ENCODE data around the gene NDE1.
A peak's percentile ranks its signal among the peaks of the same experiment; 100 is the strongest.

NDE1 gene

DNA sequence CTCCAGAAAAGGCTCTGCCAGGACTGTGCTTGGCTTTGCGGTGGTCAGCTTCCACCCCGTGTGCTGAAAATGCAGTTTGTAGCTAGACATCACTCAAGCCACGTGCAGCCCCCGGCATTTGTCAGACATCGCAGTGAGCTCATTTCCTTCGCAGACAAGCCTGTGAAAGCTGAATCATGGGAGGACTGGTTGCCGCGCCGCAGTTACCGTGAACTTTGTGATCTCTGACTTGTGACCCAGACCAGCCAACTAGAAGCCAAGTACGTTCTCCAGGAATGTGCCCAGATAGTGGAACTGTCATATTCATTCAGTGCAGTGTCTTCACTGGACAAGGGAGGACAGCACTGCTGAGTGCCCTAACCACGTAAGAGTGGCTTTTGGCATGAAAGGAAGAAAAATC is 58.1 kb downstream of the NDE1 start:
- Histone ChIP-seq H3K9me3 (replicated peaks in 1 of 2; ENCODE audit: control insufficient read depth in 2 of 2, insufficient read depth in 1 of 2, low read depth in 1 of 2, low read length in 2 of 2) (no peaks in the 10 kb centered on the region), H3K9ac (ENCODE audit: low read depth, low read length, poor library complexity) (no peak overlapping the region), H2BK120ac (ENCODE audit: low read depth, low read length) (no peak overlapping the region), H2BK5ac (ENCODE audit: low read length) (no peak overlapping the region), H3K14ac (ENCODE audit: low read length) (no peak overlapping the region), H3K79me1 (ENCODE audit: low read depth, low read length) (peaks cover 2% of the 10 kb centered on the region), H3K23ac (ENCODE audit: low read depth, low read length, poor library complexity) (no peak overlapping the region), H3K18ac (ENCODE audit: low read length) (no peak overlapping the region), H2AFZ (ENCODE audit: low read length) (no peak overlapping the region), H3K4me2 (ENCODE audit: insufficient read depth, low read length, poor library complexity, severe bottlenecking) (no peak overlapping the region), H3K27me3 (ENCODE audit: control insufficient read depth in 3 of 3, insufficient read depth in 3 of 3, low read depth in 1 of 3, low read length in 3 of 3) (no peaks in the 10 kb centered on the region), H3K36me3 (replicated peaks in 1 of 2; ENCODE audit: control insufficient read depth in 2 of 2, insufficient read depth in 2 of 2, low read length in 2 of 2) (peaks cover 5 to 6% of the 10 kb centered on the region in 2 donors), H3K27ac (replicated peaks; ENCODE audit: low read length) (no peak overlapping the region), H3K4ac (ENCODE audit: low read length) (no peak overlapping the region), H2AK5ac (ENCODE audit: low read depth, low read length) (no peak overlapping the region), H3K4me3 (ENCODE audit: low read length in 2 of 2) (no peak overlapping the region), H2BK12ac (ENCODE audit: low read length) (no peak overlapping the region), H4K91ac (ENCODE audit: low read depth, low read length, poor library complexity) (no peak overlapping the region), H2BK15ac (ENCODE audit: low read length) (no peak overlapping the region), H3K4me1 (ENCODE audit: control insufficient read depth in 2 of 2, insufficient read depth in 1 of 2, low read depth in 1 of 2, low read length in 2 of 2) (no peaks in the 10 kb centered on the region), H4K8ac (ENCODE audit: low read depth, low read length) (no peak overlapping the region)
- DNase-seq (ENCODE audit: low spot score) = no peak
- WGBS, 2 donors (ENCODE audit: extremely low coverage in 2 of 2, insufficient read length in 2 of 2, insufficient replicate concordance in 1 of 2) = no CpG with 5 or more reads among the region's 12 CpGs

- no peak for DNase-seq (ENCODE audit: low spot score)
- Histone ChIP-seq H2AFZ (ENCODE audit: low read length) (no peak overlapping the region), H3K4me2 (ENCODE audit: insufficient read depth, low read length, poor library complexity, severe bottlenecking) (no peak overlapping the region), H4K91ac (ENCODE audit: low read depth, low read length, poor library complexity) (no peak overlapping the region), H3K4ac (ENCODE audit: low read length) (no peak overlapping the region), H4K8ac (ENCODE audit: low read depth, low read length) (no peak overlapping the region), H3K79me1 (ENCODE audit: low read depth, low read length) (peaks cover 2% of the 10 kb centered on the region), H3K4me3 (ENCODE audit: low read length in 2 of 2) (no peak overlapping the region), H3K27ac (replicated peaks; ENCODE audit: low read length) (no peak overlapping the region), H3K27me3 (ENCODE audit: control insufficient read depth in 3 of 3, insufficient read depth in 3 of 3, low read depth in 1 of 3, low read length in 3 of 3) (no peaks in the 10 kb centered on the region), H3K9me3 (replicated peaks in 1 of 2; ENCODE audit: control insufficient read depth in 2 of 2, insufficient read depth in 1 of 2, low read depth in 1 of 2, low read length in 2 of 2) (no peaks in the 10 kb centered on the region), H2BK15ac (ENCODE audit: low read length) (no peak overlapping the region), H3K9ac (ENCODE audit: low read depth, low read length, poor library complexity) (no peak overlapping the region), H3K14ac (ENCODE audit: low read length) (no peak overlapping the region), H3K36me3 (replicated peaks in 1 of 2; ENCODE audit: control insufficient read depth in 2 of 2, insufficient read depth in 2 of 2, low read length in 2 of 2) (peaks cover 5 to 6% of the 10 kb centered on the region in 2 donors), H3K18ac (ENCODE audit: low read length) (no peak overlapping the region), H3K4me1 (ENCODE audit: control insufficient read depth in 2 of 2, insufficient read depth in 1 of 2, low read depth in 1 of 2, low read length in 2 of 2) (no peaks in the 10 kb centered on the region), H2BK5ac (ENCODE audit: low read length) (no peak overlapping the region), H2BK120ac (ENCODE audit: low read depth, low read length) (no peak overlapping the region), H2AK5ac (ENCODE audit: low read depth, low read length) (no peak overlapping the region), H2BK12ac (ENCODE audit: low read length) (no peak overlapping the region), H3K23ac (ENCODE audit: low read depth, low read length, poor library complexity) (no peak overlapping the region)
- no CpG with 5 or more reads among the region's 7 CpGs for WGBS, 2 donors (ENCODE audit: extremely low coverage in 2 of 2, insufficient read length in 2 of 2, insufficient replicate concordance in 1 of 2)
Measured at GRCh38 chr16:15708997-15709396, 59.0 kb downstream of the NDE1 start.

DNA sequence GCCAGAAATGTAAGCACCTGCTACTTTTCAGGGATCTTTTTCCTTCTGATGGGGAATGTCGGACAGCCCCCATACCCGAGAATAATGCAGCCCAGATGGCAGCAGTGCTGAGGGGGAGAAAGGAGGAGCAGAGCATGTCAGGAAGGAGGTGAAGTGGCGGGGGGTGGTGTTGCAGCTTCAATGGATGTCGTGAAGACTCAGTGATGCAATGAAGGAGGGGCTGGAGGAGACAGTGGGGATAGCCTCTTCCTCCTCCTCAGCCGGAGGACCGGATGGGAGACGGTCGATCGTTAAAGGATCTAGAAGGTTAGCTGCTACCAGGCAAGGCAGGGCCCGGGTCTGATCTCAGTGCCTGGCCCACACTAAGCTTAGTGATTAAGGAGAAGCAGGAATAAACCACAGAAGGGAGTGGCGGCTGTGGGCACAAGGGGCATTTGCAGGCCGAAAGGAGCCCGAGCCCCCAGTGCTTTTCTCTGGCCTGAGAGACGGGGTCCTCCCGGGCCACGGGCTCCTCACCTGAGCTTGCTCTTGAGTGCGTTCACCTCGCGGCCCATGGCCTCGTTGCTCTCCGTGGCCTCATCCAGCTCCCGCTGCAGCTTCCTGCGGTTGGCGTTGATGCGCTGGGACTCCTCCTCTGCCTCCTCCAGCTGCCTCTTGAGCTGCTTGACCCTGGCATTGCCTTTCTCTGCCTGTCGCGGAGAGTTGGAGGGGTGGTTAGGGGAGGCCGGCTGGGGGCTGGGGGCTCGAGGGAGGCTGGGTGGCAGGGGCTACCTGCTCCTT is 64.5 kb downstream of the NDE1 start:
- peak overlapping the region; percentile 47 for H3K14ac ChIP-seq (ENCODE audit: low read length)
- no peak overlapping the region for H3K4me2 ChIP-seq (ENCODE audit: insufficient read depth, low read length, poor library complexity, severe bottlenecking)
- H2BK12ac ChIP-seq (ENCODE audit: low read length) = no peak overlapping the region
- H2AFZ ChIP-seq (ENCODE audit: low read length) = no peak overlapping the region
- no peak overlapping the region for H2BK120ac ChIP-seq (ENCODE audit: low read depth, low read length)
- H2BK5ac ChIP-seq (ENCODE audit: low read length) = no peak overlapping the region
- H3K18ac ChIP-seq (ENCODE audit: low read length) = no peak overlapping the region
- H3K4ac ChIP-seq (ENCODE audit: low read length) = no peak overlapping the region
- no peak overlapping the region for H2AK5ac ChIP-seq (ENCODE audit: low read depth, low read length)
- H3K79me1 ChIP-seq (ENCODE audit: low read depth, low read length) = peaks cover 2% of the 10 kb centered on the region
- peaks cover 0 to 1% of the 10 kb centered on the region in 2 donors for H3K36me3 ChIP-seq (replicated peaks in 1 of 2; ENCODE audit: control insufficient read depth in 2 of 2, insufficient read depth in 2 of 2, low read length in 2 of 2)
- H3K4me1 ChIP-seq (ENCODE audit: control insufficient read depth in 2 of 2, insufficient read depth in 1 of 2, low read depth in 1 of 2, low read length in 2 of 2) = no peaks in the 10 kb centered on the region
- no CpG with 5 or more reads among the region's 29 CpGs for WGBS, 2 donors (ENCODE audit: extremely low coverage in 2 of 2, insufficient read length in 2 of 2, insufficient replicate concordance in 1 of 2)
- H3K27ac ChIP-seq (replicated peaks; ENCODE audit: low read length) = no peak overlapping the region
- no peak overlapping the region for H3K9ac ChIP-seq (ENCODE audit: low read depth, low read length, poor library complexity)
- peak overlapping the region; percentile 85 for H3K23ac ChIP-seq (ENCODE audit: low read depth, low read length, poor library complexity)
- H3K9me3 ChIP-seq (replicated peaks in 1 of 2; ENCODE audit: control insufficient read depth in 2 of 2, insufficient read depth in 1 of 2, low read depth in 1 of 2, low read length in 2 of 2) = no peaks in the 10 kb centered on the region
- DNase-seq (ENCODE audit: low spot score) = no peak
- H2BK15ac ChIP-seq (ENCODE audit: low read length) = no peak overlapping the region
- H3K4me3 ChIP-seq (ENCODE audit: low read length in 2 of 2) = no peak overlapping the region
- H4K8ac ChIP-seq (ENCODE audit: low read depth, low read length) = no peak overlapping the region
- H4K91ac ChIP-seq (ENCODE audit: low read depth, low read length, poor library complexity) = no peak overlapping the region
- no peaks in the 10 kb centered on the region for H3K27me3 ChIP-seq (ENCODE audit: control insufficient read depth in 3 of 3, insufficient read depth in 3 of 3, low read depth in 1 of 3, low read length in 3 of 3)

DNA sequence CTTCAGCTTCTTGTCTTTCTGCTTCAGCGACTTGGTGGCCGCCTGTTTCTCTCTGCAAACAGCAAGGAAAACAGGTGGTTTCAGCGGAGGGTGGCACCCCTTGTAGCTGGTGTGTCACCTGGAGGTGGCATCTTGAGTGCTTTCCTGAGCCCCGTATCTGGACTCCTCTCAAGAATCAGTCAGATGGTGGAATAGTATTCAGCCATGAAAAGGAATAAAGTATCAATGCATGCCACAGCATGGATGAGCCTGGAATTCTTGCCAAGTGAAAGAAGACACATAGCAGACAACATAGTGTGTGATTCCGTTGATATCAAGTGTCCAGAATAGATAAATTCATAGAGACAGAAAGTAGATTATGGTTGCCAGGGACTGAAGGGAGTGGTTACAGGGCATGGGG is 65.2 kb downstream of the NDE1 start:
- Histone ChIP-seq H2BK12ac (ENCODE audit: low read length) (no peak overlapping the region), H2BK15ac (ENCODE audit: low read length) (no peak overlapping the region), H3K79me1 (ENCODE audit: low read depth, low read length) (peaks cover 2% of the 10 kb centered on the region), H2AFZ (ENCODE audit: low read length) (no peak overlapping the region), H3K27me3 (ENCODE audit: control insufficient read depth in 3 of 3, insufficient read depth in 3 of 3, low read depth in 1 of 3, low read length in 3 of 3) (no peaks in the 10 kb centered on the region), H3K9me3 (replicated peaks in 1 of 2; ENCODE audit: control insufficient read depth in 2 of 2, insufficient read depth in 1 of 2, low read depth in 1 of 2, low read length in 2 of 2) (no peaks in the 10 kb centered on the region), H3K4ac (ENCODE audit: low read length) (no peak overlapping the region), H3K4me2 (ENCODE audit: insufficient read depth, low read length, poor library complexity, severe bottlenecking) (no peak overlapping the region), H2AK5ac (ENCODE audit: low read depth, low read length) (no peak overlapping the region), H3K4me1 (ENCODE audit: control insufficient read depth in 2 of 2, insufficient read depth in 1 of 2, low read depth in 1 of 2, low read length in 2 of 2) (no peaks in the 10 kb centered on the region), H3K14ac (ENCODE audit: low read length) (no peak overlapping the region), H2BK5ac (ENCODE audit: low read length) (no peak overlapping the region), H3K23ac (ENCODE audit: low read depth, low read length, poor library complexity) (no peak overlapping the region), H3K27ac (replicated peaks; ENCODE audit: low read length) (no peak overlapping the region), H2BK120ac (ENCODE audit: low read depth, low read length) (no peak overlapping the region), H3K36me3 (replicated peaks in 1 of 2; ENCODE audit: control insufficient read depth in 2 of 2, insufficient read depth in 2 of 2, low read length in 2 of 2) (no peaks in the 10 kb centered on the region), H3K9ac (ENCODE audit: low read depth, low read length, poor library complexity) (no peak overlapping the region), H3K4me3 (ENCODE audit: low read length in 2 of 2) (no peak overlapping the region), H3K18ac (ENCODE audit: low read length) (no peak overlapping the region), H4K91ac (ENCODE audit: low read depth, low read length, poor library complexity) (no peak overlapping the region), H4K8ac (ENCODE audit: low read depth, low read length) (no peak overlapping the region)
- no peak for DNase-seq (ENCODE audit: low spot score)
- no CpG with 5 or more reads among the region's 5 CpGs for WGBS, 2 donors (ENCODE audit: extremely low coverage in 2 of 2, insufficient read length in 2 of 2, insufficient replicate concordance in 1 of 2)

All from neuronal stem cell (in vitro differentiated cells).